NOMO-1 (cell line): ENCODE results near the gene HBG2.
"Not testable (repeated sequence)": the region's sequence is repeated elsewhere in the genome, so short reads cannot be mapped to it uniquely, and the experiment has no call there.

Source experiments
- DNase-seq, 2 experiments: peaks; one replicate each; lab custom pipeline; 2025; ENCODE audit not compliant: unreplicated experiment in 2 of 2; lab: John Stamatoyannopoulos, UW

The HBG2 gene

GRCh38 chr11:5283086-5283485 is 28.5 kb upstream of the HBG2 start:
- no peak for DNase-seq

GRCh38 chr11:5282628-5283027 is 28.0 kb upstream of the HBG2 start:
- no peak for DNase-seq

GRCh38 chr11:5281596-5281995 is 27.0 kb upstream of the HBG2 start:
- DNase-seq = no peak

- DNase-seq = peak; percentile 38 to 68
These were observed 26.1 kb upstream of the HBG2 start for GRCh38 chr11:5280582-5281102.

GRCh38 chr11:5279471-5280090 is 25.0 kb upstream of the HBG2 start:
- DNase-seq = no peak

GRCh38 chr11:5277807-5278382 is 23.3 kb upstream of the HBG2 start:
- no peak for DNase-seq

- no peak for DNase-seq
These were observed 22.1 kb upstream of the HBG2 start for GRCh38 chr11:5276697-5277096.

GRCh38 chr11:5275369-5276110 is 21.0 kb upstream of the HBG2 start:
- DNase-seq = no peak

GRCh38 chr11:5274395-5274794 is 19.8 kb upstream of the HBG2 start:
- no peak for DNase-seq

- DNase-seq = no peak
These were observed 17.9 kb upstream of the HBG2 start for GRCh38 chr11:5272395-5273017.

GRCh38 chr11:5269715-5270147 is 15.2 kb upstream of the HBG2 start, which contains the start of gene HBE1:
HBE1 (minus strand) TSS chr11:5269945; CDS start chr11:5269890, 55 bp downstream.
- DNase-seq = no peak

- no peak for DNase-seq
These were observed 12.5 kb upstream of the HBG2 start for GRCh38 chr11:5267033-5267563.

GRCh38 chr11:5266609-5267008 is 12.0 kb upstream of the HBG2 start:
- no peak for DNase-seq

GRCh38 chr11:5265832-5266231 is 11.3 kb upstream of the HBG2 start:
- no peak for DNase-seq

GRCh38 chr11:5258543-5259262 is 4.1 kb upstream of the HBG2 start:
- no peak for DNase-seq

- no peak for DNase-seq
These were observed 2.7 kb upstream of the HBG2 start for GRCh38 chr11:5257296-5257695.

- not testable (repeated sequence) for DNase-seq
These were observed 558 bp downstream of the HBG2 start for GRCh38 chr11:5254023-5254422.

- DNase-seq = not testable (repeated sequence)
These were observed 1.1 kb downstream of the HBG2 start for GRCh38 chr11:5253440-5253839.

GRCh38 chr11:5252919-5253265 is 1.7 kb downstream of the HBG2 start:
- DNase-seq = no peak

GRCh38 chr11:5252192-5252918 is 2.2 kb downstream of the HBG2 start:
- DNase-seq = no peak
